Peyer's patch (tissue), 4 donors: ENCODE data around the gene ST3GAL2. TPM values are rescaled to one million over a fixed set of nuclear protein-coding genes. Genes with fewer than 3 reads are reported as not detected.
"Not testable (repeated sequence)": the region's sequence is repeated elsewhere in the genome, so short reads cannot be mapped to it uniquely, and the experiment has no call there.

Experiments used
- DNase-seq, 3 donors: peaks; one replicate each; pipeline ENCODE4 v3.0.0-alpha.2; 2017 to 2019
- H3K27ac ChIP-seq, 4 donors: fragments of 200-600 bp; sonication (generic); one replicate each; pipeline ENCODE4 v1.5.1; 2016 to 2019
- H3K27me3 ChIP-seq, 2 donors: fragments of 200-600 bp; sonication (generic); one replicate each; pipeline ENCODE4 v1.5.1; 2019
- H3K36me3 ChIP-seq, 3 donors: fragments of 200-600 bp; sonication (generic); one replicate each; pipeline ENCODE4 v1.5.1; 2016 to 2019
- H3K4me1 ChIP-seq, 4 donors: fragments of 200-600 bp; sonication (generic); one replicate each; pipeline ENCODE4 v1.5.1; 2016 to 2019
- H3K4me3 ChIP-seq, 4 donors: fragments of 200-600 bp; sonication (generic); 1 replicate in 3 of 4; 2 replicates in 1 of 4; pipeline ENCODE4 v1.5.1; 2016 to 2019; ENCODE audit warnings: mild to moderate bottlenecking in 1 of 4
- H3K9me3 ChIP-seq, 4 donors: fragments of 200-600 bp; sonication (generic); one replicate each; pipeline ENCODE4 v1.5.1; 2016 to 2019; ENCODE audit warnings: mild to moderate bottlenecking in 1 of 4
- POLR2A ChIP-seq, 2 donors: fragments of 450-650 bp; IDR thresholded peaks; one replicate each; pipeline ENCODE4 v1.5.1; 2017; ENCODE audit warnings: antibody characterized with exemption in 2 of 2, mild to moderate bottlenecking in 2 of 2, moderate library complexity in 2 of 2
- total RNA-seq, 4 donors: library from RNA; depleted of rRNA; stranded (reverse); fragments of >200 nt; gene quantifications; one replicate each; pipeline ENCODE4 v1.1.0, GENCODE V29; 2016
- TF ChIP-seq, protein P1 (sequence below), 6 experiments: fragments of 450-650 bp in 4 of 6; fragments of 200-600 bp in 2 of 6; sonication (generic) in 1 of 6; IDR thresholded peaks; one replicate each; pipeline ENCODE4 v1.5.1; 2017 to 2019; ENCODE audit warnings: antibody characterized with exemption in 6 of 6, mild to moderate bottlenecking in 3 of 6, moderate library complexity in 1 of 6

Gene ST3GAL2
- total RNA-seq, 4 donors from 2014 or later: 13.0 to 27.5 (median 19.6) TPM

GRCh38 chr16:70412385-70412784 is 26.5 kb downstream of the ST3GAL2 start:
- Histone ChIP-seq H3K4me1 (peaks cover 0 to 9% (median 3%) of the 10 kb centered on the region in 4 donors), H3K4me3 (no peak overlapping the region), H3K27ac (no peak overlapping the region), H3K9me3 (no peaks in the 10 kb centered on the region), H3K36me3 (peaks cover 0 to 5% (median 0%) of the 10 kb centered on the region in 3 donors), H3K27me3 (no peaks in the 10 kb centered on the region)
- TF ChIP-seq, protein P1, sequence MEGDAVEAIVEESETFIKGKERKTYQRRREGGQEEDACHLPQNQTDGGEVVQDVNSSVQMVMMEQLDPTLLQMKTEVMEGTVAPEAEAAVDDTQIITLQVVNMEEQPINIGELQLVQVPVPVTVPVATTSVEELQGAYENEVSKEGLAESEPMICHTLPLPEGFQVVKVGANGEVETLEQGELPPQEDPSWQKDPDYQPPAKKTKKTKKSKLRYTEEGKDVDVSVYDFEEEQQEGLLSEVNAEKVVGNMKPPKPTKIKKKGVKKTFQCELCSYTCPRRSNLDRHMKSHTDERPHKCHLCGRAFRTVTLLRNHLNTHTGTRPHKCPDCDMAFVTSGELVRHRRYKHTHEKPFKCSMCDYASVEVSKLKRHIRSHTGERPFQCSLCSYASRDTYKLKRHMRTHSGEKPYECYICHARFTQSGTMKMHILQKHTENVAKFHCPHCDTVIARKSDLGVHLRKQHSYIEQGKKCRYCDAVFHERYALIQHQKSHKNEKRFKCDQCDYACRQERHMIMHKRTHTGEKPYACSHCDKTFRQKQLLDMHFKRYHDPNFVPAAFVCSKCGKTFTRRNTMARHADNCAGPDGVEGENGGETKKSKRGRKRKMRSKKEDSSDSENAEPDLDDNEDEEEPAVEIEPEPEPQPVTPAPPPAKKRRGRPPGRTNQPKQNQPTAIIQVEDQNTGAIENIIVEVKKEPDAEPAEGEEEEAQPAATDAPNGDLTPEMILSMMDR (IDR thresholded peaks at IDR 0.05): no peak
- DNase-seq: no peak

- no peak for DNase-seq
- H3K4me3 ChIP-seq: no peak overlapping the region
- H3K27ac ChIP-seq: no peak overlapping the region
- peaks cover 0 to 5% (median 0%) of the 10 kb centered on the region in 3 donors for H3K36me3 ChIP-seq
- H3K9me3 ChIP-seq: no peaks in the 10 kb centered on the region
- TF ChIP-seq, protein P1 (IDR thresholded peaks at IDR 0.05): no peak
- TF ChIP-seq POLR2A (IDR thresholded peaks at IDR 0.05): no peak
- no peaks in the 10 kb centered on the region for H3K27me3 ChIP-seq
- H3K4me1 ChIP-seq: no peaks in the 10 kb centered on the region
Observed at GRCh38 chr16:70410734-70411133, 28.2 kb downstream of the ST3GAL2 start.

DNA sequence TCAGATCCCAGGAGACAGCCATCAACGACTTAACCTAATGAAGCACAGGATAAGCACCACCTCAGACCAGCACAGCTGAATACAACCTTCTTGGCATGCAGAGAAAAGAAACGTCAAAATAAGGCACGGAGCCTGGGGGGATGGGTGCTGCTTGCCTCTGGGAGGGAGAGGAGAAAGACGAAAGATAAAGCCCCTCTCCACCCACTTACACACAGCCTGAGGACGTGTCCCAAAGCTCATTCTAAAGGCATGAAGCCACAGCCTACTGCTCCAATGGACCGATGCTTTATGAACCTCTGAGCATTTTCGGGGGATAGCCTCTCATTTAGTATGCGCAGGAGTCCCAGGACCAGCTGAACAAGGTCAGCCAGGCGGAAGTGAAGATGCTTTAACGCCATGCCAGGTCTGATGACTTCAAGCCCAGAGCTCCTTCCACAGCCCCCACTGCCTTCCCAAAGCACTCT is 31.1 kb downstream of the ST3GAL2 start:
- Histone ChIP-seq H3K27ac (no peak overlapping the region), H3K36me3 (peaks cover 0 to 5% (median 0%) of the 10 kb centered on the region in 3 donors), H3K4me3 (no peak overlapping the region), H3K9me3 (no peaks in the 10 kb centered on the region), H3K4me1 (peaks cover 0 to 15% (median 2%) of the 10 kb centered on the region in 4 donors), H3K27me3 (no peaks in the 10 kb centered on the region)
- TF ChIP-seq, protein P1 (IDR thresholded peaks at IDR 0.05): no peak
- no peak for TF ChIP-seq POLR2A (IDR thresholded peaks at IDR 0.05)
- no peak for DNase-seq

GRCh38 chr16:70406104-70406503 is 32.8 kb downstream of the ST3GAL2 start:
- not testable (repeated sequence) for H3K27me3 ChIP-seq, H3K36me3 ChIP-seq, H3K27ac ChIP-seq, DNase-seq, H3K4me3 ChIP-seq, H3K9me3 ChIP-seq
- peaks cover 0 to 15% (median 2%) of the 10 kb centered on the region in 4 donors for H3K4me1 ChIP-seq

DNA sequence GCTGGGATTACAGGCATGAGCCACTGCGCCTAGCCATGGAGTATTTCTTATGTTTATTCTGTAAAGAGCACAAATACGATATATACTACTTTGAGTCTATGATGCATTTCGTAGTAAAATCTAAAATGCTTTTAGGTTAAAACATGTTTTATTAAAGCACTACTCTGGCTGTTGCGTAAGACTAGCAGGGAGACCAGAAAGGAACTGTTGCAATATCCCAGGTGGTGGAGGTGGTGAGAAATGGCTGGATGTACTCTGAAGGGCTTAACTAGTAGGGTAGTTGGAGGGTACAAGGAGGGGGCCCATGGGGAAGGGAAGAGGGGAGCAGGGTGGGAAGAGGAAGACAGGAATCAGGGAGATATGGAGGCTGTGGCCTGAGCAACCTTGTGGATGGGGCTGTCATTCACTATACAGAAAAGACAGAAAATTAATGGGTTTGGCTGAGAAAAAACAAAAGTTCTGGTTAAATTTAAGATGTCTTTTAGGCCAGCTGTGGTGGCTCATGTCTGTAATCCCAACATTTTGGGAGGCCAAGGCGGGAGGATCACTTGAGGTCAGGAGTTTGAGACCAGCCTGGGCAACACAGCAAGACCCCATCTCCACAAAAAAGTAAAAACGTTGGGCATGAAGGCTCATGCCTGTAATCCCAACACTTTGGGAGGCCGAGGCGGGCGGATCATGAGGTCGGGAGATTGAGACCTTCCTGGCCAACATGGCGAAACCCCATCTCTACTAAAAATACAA is 35.8 kb downstream of the ST3GAL2 start:
- no peak for DNase-seq
- no peaks in the 10 kb centered on the region for H3K9me3 ChIP-seq
- H3K27me3 ChIP-seq: no peaks in the 10 kb centered on the region
- TF ChIP-seq POLR2A (IDR thresholded peaks at IDR 0.05): no peak
- TF ChIP-seq, protein P1 (IDR thresholded peaks at IDR 0.05): no peak
- peaks cover 0 to 15% (median 2%) of the 10 kb centered on the region in 4 donors for H3K4me1 ChIP-seq
- no peak overlapping the region for H3K4me3 ChIP-seq
- H3K36me3 ChIP-seq: peaks cover 0 to 12% (median 0%) of the 10 kb centered on the region in 3 donors
- H3K27ac ChIP-seq: no peak overlapping the region

DNA sequence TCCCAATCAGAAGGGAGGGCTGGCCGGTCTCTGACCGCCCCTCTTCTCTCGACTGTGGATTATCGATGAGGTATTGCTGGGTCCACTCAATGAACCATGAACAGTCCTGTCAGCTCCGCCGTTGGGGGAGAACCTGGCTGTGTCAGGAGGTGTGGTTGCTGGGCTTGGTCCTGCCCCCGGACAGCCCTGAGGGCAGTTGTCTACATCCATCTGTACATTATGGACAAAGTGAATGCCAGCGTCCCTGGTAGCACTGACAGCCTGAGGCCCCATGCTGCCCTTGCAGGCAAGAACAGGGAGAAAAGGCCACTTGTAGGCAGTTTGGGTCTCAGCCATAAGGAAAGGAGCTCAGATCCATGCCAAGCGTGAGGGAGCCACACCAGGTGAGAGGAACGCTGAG is 38.9 kb downstream of the ST3GAL2 start:
- Histone ChIP-seq H3K27me3 (no peaks in the 10 kb centered on the region), H3K27ac (no peak overlapping the region), H3K4me3 (no peak overlapping the region), H3K9me3 (no peaks in the 10 kb centered on the region), H3K36me3 (peaks cover 0 to 15% (median 0%) of the 10 kb centered on the region in 3 donors), H3K4me1 (peaks cover 0 to 12% (median 5%) of the 10 kb centered on the region in 4 donors)
- no peak for DNase-seq
- no peak for TF ChIP-seq POLR2A (IDR thresholded peaks at IDR 0.05)
- TF ChIP-seq, protein P1 (IDR thresholded peaks at IDR 0.05): no peak
